ENCODE data around the gene PRMT1.

Gene PRMT1

DNA sequence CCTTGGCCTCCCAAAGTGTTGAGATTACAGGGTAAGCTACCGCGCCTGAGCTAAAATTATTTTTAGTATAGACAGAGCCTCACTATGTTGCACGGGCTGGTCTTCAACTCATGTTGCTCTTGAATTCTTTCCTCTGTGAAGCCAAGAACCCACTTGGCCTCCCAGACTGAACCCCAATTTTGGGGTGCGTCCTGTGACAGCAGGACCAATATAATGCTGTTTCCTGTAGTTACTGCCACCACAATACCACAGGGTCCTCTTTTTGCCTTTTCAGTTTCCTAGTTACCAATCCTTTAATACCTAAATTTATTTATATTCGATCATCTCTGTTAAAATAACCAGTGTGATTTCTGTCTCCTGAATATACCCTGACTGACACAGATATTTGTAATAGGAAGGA, 53.1 kb downstream of the PRMT1 start:
- DNase-seq, result no peak

Measured in stimulated activated naive CD4-positive, alpha-beta T cell (primary cell).